Measurements from ENCODE around the gene SPOCD1.

Gene SPOCD1

GRCh38 chr1:31771891-31772668, 43.7 kb downstream of the SPOCD1 start:
- no peak for DNase-seq (ENCODE audit: low spot score)

GRCh38 chr1:31769720-31770390, 46.0 kb downstream of the SPOCD1 start:
- no peak for DNase-seq (ENCODE audit: low spot score)

GRCh38 chr1:31768939-31769704, 46.7 kb downstream of the SPOCD1 start:
- peak; percentile 31 for DNase-seq (ENCODE audit: low spot score)

GRCh38 chr1:31768407-31768907, 47.4 kb downstream of the SPOCD1 start:
- no peak for DNase-seq (ENCODE audit: low spot score)

GRCh38 chr1:31767225-31767624, 48.6 kb downstream of the SPOCD1 start:
- DNase-seq (ENCODE audit: low spot score): no peak

- DNase-seq (ENCODE audit: low spot score): no peak
These were observed 50.3 kb downstream of the SPOCD1 start for GRCh38 chr1:31765516-31765915.

- no peak for DNase-seq (ENCODE audit: low spot score)
These were observed 50.8 kb downstream of the SPOCD1 start for GRCh38 chr1:31765041-31765467.

GRCh38 chr1:31764312-31765040, 51.3 kb downstream of the SPOCD1 start, which contains the start of gene ADGRB2:
Gene ADGRB2, minus strand, starts transcription at chr1:31764340. Its CDS starts 7,119 bp downstream, at chr1:31757221.
- no peak for DNase-seq (ENCODE audit: low spot score)

GRCh38 chr1:31763671-31764311, 52.0 kb downstream of the SPOCD1 start:
- DNase-seq (ENCODE audit: low spot score): no peak

GRCh38 chr1:31762726-31763670, 52.8 kb downstream of the SPOCD1 start:
- DNase-seq (ENCODE audit: low spot score): peak; percentile 65

- no peak for DNase-seq (ENCODE audit: low spot score)
These were observed 53.5 kb downstream of the SPOCD1 start for GRCh38 chr1:31762323-31762722.

GRCh38 chr1:31761883-31762282, 53.9 kb downstream of the SPOCD1 start:
- DNase-seq (ENCODE audit: low spot score): no peak

GRCh38 chr1:31760471-31761470, 55.1 kb downstream of the SPOCD1 start:
- peak; percentile 34 for DNase-seq (ENCODE audit: low spot score)

GRCh38 chr1:31759298-31760023, 56.4 kb downstream of the SPOCD1 start:
- DNase-seq (ENCODE audit: low spot score): no peak

- DNase-seq (ENCODE audit: low spot score): no peak
These were observed 57.0 kb downstream of the SPOCD1 start for GRCh38 chr1:31758823-31759222.

- no peak for DNase-seq (ENCODE audit: low spot score)
These were observed 57.8 kb downstream of the SPOCD1 start for GRCh38 chr1:31757989-31758388.

GRCh38 chr1:31757204-31757679, 58.6 kb downstream of the SPOCD1 start:
- DNase-seq (ENCODE audit: low spot score): no peak

GRCh38 chr1:31756578-31756977, 59.2 kb downstream of the SPOCD1 start:
- no peak for DNase-seq (ENCODE audit: low spot score)

Measured in activated CD4-positive, alpha-beta T cell treated with anti-CD3 and anti-CD28 coated beads, Interleukin-2, Interleukin-4, amounts not matched to agents 100 ng/mL and 50 ng/mL, durations not matched to agents 16 hours and 8 hours (primary cell).